Effector CD4-positive, alpha-beta T cell (primary cell): ENCODE results near the gene CCT8L2. TPM values are rescaled to one million over a fixed set of nuclear protein-coding genes. Genes with fewer than 3 reads are reported as not detected.
"Not testable (repeated sequence)": the region's sequence is repeated elsewhere in the genome, so short reads cannot be mapped to it uniquely, and the experiment has no call there.

Experiments
- DNase-seq: peaks from one replicate; pipeline ENCODE4 v3.0.0-alpha.2; 2020
- total RNA-seq: gene quantifications from one replicate; lab custom pipeline; 2026; lab: John Stamatoyannopoulos, UW

CCT8L2 gene, protein sequence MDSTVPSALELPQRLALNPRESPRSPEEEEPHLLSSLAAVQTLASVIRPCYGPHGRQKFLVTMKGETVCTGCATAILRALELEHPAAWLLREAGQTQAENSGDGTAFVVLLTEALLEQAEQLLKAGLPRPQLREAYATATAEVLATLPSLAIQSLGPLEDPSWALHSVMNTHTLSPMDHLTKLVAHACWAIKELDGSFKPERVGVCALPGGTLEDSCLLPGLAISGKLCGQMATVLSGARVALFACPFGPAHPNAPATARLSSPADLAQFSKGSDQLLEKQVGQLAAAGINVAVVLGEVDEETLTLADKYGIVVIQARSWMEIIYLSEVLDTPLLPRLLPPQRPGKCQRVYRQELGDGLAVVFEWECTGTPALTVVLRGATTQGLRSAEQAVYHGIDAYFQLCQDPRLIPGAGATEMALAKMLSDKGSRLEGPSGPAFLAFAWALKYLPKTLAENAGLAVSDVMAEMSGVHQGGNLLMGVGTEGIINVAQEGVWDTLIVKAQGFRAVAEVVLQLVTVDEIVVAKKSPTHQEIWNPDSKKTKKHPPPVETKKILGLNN
- not detected for total RNA-seq

DNA sequence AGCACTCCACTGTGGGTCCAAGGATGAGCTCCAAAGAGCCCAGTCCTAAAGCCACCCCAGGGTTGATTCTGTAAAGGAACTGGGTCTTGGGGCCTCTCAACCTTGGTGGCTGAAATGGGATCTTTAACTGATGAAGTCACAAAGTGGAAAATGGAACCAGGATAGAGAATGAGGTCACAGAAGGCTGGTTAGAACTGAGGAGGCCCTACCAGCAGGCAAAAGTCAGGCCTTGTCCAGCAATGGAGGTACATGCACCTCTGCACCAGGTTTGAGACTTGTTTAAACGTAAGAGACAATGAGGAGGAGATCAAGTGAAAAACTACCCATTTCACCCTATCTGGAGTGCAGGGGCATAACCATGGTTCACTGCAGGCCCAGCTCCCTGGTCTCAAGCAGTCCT is at the start of gene CCT8L2:
Gene CCT8L2 (minus strand): TSS at position 101 of the 400 bp plus-strand sequence. CDS start 260 bp downstream, outside the sequence.
- DNase-seq, result not testable (repeated sequence)

DNA sequence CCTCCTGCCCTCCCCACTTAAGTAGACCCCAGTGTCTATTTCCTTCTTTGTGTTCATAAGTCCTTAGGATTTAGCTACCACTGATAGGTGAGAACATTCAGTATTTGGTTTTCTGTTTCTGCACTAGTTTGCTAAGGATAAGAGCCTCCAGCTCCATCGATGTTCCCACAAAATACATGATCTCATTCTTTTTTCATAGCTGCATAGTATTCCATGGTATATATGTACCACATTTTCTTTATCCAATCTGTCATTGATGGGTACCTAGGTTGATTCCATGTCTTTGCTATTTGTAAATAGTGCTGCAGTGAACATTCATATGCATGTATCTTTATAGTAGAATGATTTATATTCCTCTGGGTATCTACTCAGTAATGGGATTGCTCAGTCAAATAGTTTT is 42.8 kb upstream of the CCT8L2 start:
- not testable (repeated sequence) for DNase-seq

DNA sequence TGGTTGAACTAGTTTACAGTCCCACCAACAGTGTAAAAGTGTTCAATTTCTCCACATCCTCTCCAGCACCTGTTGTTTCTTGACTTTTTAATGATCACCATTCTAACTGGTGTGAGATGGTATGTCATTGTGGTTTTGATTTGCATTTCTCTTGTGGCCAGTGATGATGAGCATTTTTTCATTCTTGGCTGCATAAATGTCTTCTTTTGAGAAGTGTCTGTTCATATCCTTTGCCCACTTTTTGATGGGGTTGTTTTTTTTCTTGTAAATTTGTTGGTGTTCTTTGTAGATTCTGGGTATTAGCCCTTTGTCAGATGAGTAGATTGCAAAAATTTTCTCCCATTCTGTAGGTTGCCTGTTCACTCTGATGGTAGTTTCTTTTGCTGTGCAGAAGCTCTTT is 41.5 kb upstream of the CCT8L2 start:
- DNase-seq, result not testable (repeated sequence)

DNA sequence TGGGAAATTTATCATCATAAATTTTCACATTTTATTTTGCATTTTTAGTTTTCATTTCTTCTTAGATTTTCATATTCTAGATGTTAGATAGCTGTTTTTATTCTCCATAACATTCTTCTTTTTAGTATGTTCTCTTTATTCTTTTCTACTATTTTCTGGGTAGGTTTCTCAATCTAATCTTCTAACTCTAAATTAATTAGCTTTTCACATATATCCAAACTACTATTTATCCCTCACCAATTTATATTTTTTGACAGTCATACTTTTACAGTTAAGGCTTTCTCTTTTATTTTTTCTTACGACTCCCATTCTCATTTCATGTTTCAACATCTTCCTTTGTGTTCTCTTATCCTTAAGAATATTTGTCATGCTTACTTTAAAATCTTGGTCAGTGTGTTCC is 35.9 kb upstream of the CCT8L2 start:
- DNase-seq, result not testable (repeated sequence)

DNA sequence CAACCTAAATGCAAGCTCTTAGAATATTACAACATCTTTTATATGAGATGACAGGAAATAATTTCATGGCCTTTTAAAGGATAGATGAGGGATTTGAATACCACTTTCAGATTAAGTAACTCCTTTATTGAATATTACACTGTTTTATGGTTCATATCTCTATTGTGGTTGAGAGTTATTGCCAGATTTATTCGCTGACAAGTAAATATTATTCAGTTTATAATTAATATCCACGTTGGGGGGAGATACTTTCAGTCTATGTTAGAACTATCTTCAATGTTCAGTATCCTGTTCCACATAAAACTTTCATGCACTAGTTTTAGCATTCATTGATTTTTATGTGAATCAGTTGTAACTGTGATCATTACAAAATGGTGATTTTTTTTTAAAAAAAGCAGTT is 32.4 kb upstream of the CCT8L2 start:
- not testable (repeated sequence) for DNase-seq

DNA sequence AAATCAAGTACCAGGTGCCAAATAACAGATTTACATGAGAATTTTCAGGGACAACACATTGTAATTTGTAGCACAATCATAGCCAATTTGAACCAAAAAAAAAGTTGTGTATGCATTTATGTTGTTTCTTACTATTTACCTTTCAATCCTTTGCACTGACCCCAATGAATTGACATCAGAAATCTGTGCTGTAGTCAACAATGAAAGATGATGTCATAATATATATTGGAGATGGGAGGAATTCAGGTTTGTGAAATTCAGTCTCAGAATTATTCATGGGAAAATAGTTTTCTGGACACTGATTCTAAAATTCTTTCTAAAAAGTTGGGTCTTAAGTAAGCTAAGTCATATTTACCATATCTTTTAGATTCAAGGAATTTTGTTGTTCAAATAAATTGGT is 31.0 kb upstream of the CCT8L2 start:
- DNase-seq, result not testable (repeated sequence)

DNA sequence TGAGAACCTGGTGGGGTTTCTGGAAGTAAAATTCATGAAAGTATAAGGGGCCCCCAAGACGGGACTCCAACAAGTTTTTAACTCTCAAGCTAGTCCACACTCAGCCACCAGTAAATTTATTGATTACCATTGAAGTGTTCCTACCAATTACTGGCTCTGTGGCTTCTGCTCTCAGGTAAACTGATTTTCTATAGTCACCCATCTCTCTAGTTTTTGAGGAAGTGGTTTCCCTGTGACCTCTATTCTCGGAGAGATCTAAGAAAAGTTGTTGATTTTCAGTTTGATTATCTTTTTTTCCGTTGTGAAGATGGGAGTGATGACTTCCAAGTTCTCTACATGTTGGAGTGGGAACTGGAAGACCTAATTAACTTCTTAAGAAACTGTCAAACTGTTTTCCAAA is 24.9 kb upstream of the CCT8L2 start:
- not testable (repeated sequence) for DNase-seq

DNA sequence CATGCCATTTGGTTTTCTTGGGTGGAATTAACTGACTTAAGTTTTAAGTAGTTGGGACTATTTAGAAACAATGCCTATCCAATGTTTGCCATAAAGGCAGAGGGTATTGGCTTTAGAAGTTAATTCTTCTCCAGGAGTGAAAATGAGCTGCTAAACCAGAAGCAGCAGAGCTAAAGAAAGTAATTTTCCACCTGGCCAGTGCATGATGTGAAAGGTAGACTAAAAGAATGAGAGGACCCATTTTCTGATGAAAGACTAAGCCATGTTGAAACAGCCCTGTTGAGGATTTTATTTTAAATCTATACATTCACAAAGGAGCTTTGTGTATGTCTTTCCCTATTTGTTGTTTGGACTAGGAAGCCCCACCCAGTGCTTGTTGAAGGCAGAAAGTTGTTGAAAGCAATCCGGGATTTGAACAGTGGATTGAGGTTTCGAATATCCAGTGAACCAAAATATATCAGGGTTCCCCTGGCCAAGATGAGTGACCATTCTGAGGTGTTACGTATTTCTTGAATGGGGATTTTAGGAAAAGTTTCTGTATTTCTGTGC is 23.9 kb upstream of the CCT8L2 start:
- DNase-seq, result not testable (repeated sequence)

DNA sequence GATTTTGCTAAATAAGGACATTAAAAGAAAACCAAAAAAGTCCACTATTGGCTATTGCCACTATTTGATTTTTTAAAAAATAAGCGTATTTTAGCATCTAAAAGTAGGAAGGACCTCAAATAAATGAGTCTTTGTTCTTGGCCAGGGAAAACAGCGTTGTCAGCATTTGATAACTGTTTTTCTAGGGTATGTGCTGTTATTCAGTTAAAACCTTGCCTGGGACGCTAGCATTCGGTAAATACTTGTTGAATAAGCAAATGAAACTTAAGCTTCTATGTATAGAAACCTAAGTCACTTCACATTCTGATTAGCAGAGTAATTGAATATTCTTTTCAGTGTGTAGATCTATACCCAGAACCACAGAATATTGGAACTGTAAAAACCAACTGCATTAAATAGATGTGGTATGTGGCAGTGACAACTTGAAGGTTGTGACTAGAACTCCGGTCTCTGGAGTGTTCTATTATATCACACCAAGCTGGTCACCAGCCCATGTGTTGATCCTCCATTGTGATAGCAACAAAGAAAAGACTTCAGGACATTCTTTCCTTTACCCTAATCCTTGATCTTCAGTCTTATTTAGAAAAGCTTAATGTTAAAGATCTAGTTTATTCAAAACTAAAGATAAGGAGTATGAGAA is 23.1 kb upstream of the CCT8L2 start:
- not testable (repeated sequence) for DNase-seq

DNA sequence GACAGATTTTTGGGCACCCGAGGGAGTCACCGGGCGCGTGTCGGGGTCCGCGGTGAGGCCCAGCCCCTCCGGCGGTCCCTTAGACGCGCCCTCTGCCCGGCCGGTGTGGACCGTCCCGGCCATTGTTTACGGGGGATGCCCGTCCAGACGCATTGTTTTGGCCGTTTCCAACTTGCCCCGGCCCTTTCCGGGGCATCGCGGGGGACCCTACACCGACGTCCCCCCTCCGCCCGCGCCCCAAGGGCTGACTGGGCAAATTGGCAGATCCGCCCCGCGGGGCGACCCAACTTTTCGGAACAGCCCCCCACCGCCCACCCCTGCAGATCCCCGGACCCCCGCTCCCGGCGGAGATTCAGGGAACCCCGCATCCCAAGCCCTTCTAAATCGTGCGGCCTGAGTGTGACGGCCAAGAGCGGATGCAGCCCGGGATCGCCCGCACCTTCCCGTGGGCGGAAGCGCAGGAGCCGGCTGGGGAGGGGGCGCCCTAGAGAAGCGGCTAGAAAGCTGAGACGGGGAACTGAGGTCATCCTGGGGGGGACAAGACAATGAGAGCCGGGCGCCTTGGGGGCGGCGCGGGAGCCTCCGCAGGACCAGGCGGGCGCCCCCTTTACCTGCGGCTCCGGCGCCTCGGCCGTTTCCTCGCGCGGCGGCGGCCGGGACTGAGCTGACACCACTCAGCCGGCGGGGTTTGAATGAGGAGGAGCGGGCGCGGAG is 17.1 kb upstream of the CCT8L2 start:
- no peak for DNase-seq

DNA sequence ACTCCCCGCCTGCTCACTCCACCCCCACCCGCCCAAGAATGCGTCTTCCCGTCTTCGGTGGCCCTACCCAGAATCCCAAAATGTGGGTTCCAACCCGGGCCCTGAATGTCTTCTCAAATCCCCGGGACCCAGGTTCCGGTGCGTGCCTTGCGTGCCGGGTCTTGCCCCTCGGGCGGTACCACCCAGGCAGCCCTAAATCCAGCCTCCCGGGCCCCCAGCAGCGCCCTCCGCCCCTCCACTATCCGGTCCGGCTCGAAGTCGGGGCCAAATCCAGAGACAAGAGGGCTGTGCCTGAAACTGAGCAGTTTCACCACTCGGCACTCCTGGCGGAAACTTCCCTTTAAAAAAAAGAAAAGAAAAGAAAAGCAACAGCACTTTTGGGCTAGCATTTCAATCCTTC is 16.3 kb upstream of the CCT8L2 start:
- DNase-seq, result no peak

DNA sequence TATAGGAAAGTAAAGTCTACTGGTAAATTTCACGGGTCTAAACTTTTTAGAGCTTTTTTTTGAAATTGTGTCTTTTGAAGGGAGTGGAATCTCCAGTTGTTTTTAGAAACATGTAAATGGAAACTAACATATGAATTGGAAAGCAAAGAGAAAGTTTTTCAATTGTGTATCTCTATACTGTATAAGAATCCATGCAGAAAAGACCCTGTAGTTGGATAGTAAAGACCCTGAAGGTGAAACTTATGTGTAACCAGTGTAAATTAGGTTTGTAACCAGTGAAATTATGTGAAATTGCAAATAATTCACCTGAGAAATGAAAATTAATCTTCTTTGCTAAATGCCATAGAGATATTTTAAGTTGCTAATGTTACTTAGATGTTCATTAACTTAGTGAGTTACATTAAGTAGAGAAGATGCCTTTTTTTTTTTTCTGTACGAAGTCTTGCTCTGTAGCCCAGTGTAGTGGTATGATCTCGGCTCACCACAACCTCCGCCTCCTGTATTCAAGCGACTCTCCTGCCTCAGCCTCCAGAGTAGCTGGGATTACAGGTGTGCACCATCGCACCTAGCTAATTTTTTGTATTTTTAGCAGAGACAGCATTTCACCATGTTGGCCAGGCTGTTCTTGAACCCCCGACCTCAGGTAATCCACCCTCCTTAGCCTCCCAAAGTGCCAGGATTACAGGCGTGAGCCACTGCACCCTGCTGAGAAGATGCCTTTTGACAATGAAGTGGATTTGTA is 11.8 kb upstream of the CCT8L2 start:
- not testable (repeated sequence) for DNase-seq

DNA sequence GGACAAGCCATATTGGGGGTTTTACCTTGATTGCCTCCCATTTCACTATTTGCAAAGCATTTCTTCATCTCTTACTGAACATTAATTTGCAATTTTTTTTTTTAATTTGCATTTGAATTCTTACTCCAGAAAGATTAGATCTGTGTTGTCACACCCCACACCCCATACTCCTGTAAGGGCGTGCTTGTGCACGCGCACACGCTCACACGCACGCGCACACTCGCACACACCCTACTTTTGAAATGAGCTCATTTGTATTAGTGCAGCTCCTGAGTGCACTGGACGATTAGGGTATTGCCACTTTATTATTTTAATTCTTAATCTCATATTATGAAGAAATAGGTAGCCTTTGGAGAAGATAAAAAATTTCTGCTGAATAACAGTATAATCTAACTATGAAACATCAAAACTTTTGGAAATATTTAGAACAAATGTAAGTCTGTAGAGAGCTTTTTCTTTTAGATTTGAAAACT is 11.2 kb upstream of the CCT8L2 start:
- not testable (repeated sequence) for DNase-seq

DNA sequence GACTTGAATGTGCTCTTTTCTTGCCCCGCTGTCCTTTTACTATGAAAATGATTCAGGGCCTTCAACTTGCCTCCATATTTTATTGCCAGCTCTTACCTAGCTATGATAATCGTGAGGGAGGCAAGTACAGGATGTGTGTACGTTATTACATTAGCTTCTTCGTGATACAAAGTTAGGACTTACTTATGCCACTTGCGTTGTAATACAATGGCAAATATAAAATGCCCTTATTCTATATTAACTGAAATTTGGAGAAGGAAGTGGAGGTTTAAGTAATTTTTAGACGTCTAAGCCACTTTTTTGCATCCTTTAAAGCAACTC is 10.8 kb upstream of the CCT8L2 start:
- no peak for DNase-seq

DNA sequence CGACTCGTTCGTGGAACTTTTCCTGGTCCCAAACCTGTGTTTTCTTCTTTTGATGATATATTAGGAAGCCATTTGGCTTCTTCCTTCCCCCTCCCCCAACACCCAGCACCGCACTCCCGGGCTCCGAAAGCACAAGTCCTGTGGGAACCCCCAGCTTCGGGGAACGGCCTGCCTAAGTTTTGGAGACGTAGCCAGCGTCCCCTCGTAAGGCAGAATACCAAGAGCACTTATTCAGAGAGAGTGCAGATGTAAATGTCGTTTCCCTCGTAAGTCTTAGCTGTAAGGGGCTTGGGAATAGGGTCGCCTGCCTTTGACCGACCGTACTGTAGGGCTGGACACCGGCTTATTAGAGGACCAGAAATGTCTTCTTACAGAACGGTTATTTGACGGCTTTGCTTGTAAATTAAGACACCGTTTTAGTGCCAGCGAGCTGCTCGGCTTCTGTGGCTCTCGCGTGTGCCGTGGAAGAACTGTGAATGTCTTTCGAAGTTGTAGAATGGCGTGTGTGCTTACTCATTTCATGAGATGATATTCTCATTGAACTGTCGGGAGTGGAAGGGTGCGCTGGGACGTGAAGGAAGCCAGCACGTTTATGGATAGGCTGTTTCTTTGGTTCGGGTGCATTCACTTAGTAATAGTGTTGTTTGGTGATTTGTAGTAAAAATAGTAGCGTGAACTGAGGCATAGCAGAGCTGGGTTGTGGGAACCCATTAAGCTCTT is 10.3 kb upstream of the CCT8L2 start:
- DNase-seq, result not testable (repeated sequence)

DNA sequence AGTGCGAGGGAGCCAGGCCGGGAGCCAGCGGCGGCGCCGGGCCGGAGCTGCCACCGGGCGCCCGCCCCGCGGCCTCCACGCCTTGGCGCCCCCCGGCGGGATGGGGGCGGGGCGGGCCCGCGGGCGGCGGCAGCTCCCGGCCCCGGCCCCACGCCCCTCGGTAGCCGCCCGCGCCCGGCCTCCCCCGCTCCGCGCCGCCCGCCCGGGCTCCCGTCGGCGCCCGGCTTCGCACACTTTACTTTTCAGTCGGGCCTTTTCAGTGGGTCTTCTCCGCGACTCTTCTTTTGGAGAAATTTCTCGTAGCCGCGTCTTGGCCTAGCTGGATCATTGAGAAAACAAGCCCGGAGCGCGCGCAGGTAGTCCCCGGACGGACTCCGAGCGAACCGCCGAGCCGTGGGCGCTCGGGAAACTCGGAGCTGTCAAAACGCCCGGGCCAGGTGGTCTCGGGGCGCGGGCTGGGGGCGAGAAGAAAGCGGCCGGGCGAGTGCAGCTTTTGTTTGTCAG is 9.7 kb upstream of the CCT8L2 start:
- not testable (repeated sequence) for DNase-seq

DNA sequence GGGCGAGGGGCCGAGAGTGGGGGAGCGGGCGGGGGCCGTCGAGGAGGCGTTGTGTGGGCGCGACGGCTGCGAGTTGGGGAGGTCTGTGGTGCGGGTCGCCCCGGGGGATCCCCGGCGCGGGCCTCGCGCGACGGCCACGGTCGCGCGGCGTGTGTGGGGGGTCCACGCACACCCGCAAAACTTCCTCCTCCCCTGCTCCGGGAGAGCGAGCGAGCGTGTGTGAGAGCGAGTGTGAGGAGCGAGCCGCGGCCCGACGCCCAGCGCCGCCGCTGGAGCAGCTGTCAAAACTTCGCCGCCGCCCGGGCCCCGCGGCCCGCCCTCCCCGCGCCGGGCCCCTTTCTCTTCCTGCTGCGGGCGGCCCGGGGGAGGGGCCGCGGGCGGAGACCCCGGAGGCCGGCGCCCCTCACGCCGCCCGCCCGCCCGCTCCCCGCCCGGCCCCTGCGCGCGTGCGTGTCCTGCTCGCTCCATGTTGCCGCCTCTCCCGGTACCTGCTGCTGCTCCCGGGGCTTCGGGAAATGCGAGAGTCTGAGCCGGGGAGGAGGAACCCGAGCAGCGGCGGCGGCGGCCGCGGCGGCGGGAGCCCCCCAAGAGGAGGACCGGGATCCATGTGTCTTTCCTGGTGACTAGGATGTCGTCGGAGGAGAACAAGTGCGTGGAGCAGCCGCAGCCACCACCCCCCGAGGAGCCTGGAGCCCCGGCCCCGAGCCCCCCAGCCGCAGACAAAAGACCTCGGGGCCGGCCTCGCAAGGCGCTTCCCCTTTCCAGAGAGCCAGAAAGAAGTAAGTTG is 9.0 kb upstream of the CCT8L2 start:
- no peak for DNase-seq

DNA sequence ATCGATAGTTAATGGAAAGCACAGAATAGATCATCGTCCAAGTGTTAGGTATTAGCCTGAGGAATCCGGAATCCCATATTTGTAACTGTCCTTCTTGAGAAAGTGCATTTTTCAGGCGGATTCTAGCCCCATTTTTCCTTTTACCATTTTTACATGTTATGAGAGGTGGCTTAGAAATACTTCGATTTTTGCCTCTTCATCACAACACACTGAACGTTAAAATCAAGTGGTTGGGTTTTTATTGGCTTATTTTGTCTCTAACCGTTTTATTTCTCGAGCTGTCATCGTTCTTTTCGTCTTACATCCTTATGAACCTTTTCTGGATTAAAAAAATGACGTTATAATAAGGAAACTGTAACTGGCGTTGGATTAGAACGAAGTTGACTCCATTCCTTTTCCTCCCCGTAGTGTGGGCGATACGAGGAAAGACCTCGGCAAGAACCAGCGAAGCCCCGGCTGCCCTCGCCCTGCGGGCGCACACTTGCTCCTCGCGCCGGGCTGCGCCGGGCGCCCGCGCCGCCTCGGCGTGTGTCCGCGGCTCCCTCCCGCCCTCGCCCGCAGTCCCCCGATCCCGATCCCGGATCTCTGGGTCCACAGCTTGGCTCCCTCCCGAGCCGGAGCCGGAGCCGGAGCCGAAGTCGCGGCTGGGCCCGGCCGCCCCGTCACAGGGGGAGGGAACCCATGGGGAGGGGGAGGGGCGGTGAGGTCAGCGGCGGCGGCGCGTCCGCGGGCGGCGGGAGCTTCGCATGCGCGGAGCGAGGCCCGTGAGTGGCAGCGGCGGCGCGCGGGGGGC is 8.2 kb upstream of the CCT8L2 start:
- DNase-seq, result not testable (repeated sequence)

DNA sequence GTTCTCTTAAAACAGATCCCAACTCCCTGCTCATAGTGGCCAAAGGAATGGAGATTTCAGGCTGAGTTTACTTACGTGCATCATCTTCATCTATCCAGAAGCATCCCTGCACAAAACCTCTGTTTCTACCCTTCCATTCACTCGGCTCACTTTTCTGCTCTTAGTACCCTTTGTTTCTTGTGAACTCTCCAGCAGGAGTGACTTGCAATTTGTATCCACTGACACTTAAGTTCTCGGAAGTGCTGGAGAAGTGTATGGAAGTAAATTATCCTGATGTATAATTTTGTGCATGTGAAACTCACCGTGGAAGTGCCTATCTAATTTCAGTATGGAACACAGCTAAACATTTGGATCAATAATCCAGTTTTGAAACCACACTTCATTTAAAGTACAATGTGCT is 7.0 kb upstream of the CCT8L2 start:
- not testable (repeated sequence) for DNase-seq
